DMS153 treated with DMSO at 0.1 percent for 48 hours (cell line): ENCODE data around the gene RGS13.
A peak's percentile ranks its signal among the peaks of the same experiment; 100 is the strongest.

ENCODE experiments used
- DNase-seq: peaks from one replicate; lab custom pipeline; 2025; ENCODE audit not compliant: unreplicated experiment; lab: John Stamatoyannopoulos, UW

The RGS13 gene

GRCh38 chr1:192635939-192636338, at the start of gene RGS13:
RGS13 (plus strand) TSS chr1:192636147; CDS start chr1:192644335, 8,188 bp downstream.
- DNase-seq = no peak

- DNase-seq = no peak
These were observed 48.3 kb upstream of the RGS13 start for GRCh38 chr1:192587386-192588266.

GRCh38 chr1:192588546-192588945, 47.4 kb upstream of the RGS13 start:
- DNase-seq = no peak

- no peak for DNase-seq
These were observed 46.1 kb upstream of the RGS13 start for GRCh38 chr1:192589813-192590212.

GRCh38 chr1:192592517-192592916, 43.4 kb upstream of the RGS13 start:
- no peak for DNase-seq

GRCh38 chr1:192592981-192593708, 42.8 kb upstream of the RGS13 start:
- no peak for DNase-seq

GRCh38 chr1:192595299-192595698, 40.6 kb upstream of the RGS13 start:
- no peak for DNase-seq

- DNase-seq = no peak
These were observed 37.4 kb upstream of the RGS13 start for GRCh38 chr1:192598589-192598988.

- DNase-seq = no peak
These were observed 35.7 kb upstream of the RGS13 start for GRCh38 chr1:192600275-192600674.

- DNase-seq = no peak
These were observed 34.8 kb upstream of the RGS13 start for GRCh38 chr1:192601143-192601542.

GRCh38 chr1:192601567-192601966, 34.4 kb upstream of the RGS13 start:
- DNase-seq = no peak

GRCh38 chr1:192602757-192603156, 33.2 kb upstream of the RGS13 start:
- DNase-seq = no peak

- DNase-seq = no peak
These were observed 32.6 kb upstream of the RGS13 start for GRCh38 chr1:192603218-192603787.

- DNase-seq = no peak
These were observed 30.8 kb upstream of the RGS13 start for GRCh38 chr1:192604979-192605620.

- DNase-seq = no peak
These were observed 27.3 kb upstream of the RGS13 start for GRCh38 chr1:192608671-192609070.

GRCh38 chr1:192609110-192610079, 26.6 kb upstream of the RGS13 start:
- DNase-seq = no peak

GRCh38 chr1:192610112-192610889, 25.6 kb upstream of the RGS13 start:
- peak; percentile 18 for DNase-seq

- no peak for DNase-seq
These were observed 20.9 kb upstream of the RGS13 start for GRCh38 chr1:192615055-192615454.

GRCh38 chr1:192620071-192620635, 15.8 kb upstream of the RGS13 start:
- no peak for DNase-seq
